PC-3 (cell line): ENCODE measurements around the gene RAB44. TPM values are rescaled to one million over a fixed set of nuclear protein-coding genes. Genes with fewer than 3 reads are reported as not detected.

Experiments used
- ATAC-seq: fragments of 200-7000 bp; cut with Tn5 transposase; 2 replicates; pipeline ENCODE4 v1.9.1; 2020; ENCODE audit warnings: mild to moderate bottlenecking, moderate library complexity
- BruUV-seq: library from RNA; stranded (reverse); fragments of 400-500 nt; replicated peaks from 2 replicates; lab custom pipeline; 2021; lab: Mats Ljungman, UMichigan
- CTCF ChIA-PET: fragments of 300-600 bp; sonication (Branson Sonifier 250); formaldehyde crosslinking; loops from one replicate; lab custom pipeline; 2022; ENCODE audit warnings: antibody characterized with exemption; lab: Charles Lee
- POLR2A ChIA-PET: fragments of 300-600 bp; sonication (Branson Sonifier 250); formaldehyde crosslinking; loops from one replicate; lab custom pipeline; 2022; ENCODE audit warnings: antibody characterized with exemption; ENCODE audit not compliant: unreplicated experiment; lab: Charles Lee
- DNase-seq: peaks from one replicate; pipeline ENCODE4 v3.0.0-alpha.2; 2015
- H2AFZ ChIP-seq: fragments of 300-600 bp; sonication (generic); 2 replicates; pipeline ENCODE4 v1.6.0; 2016; ENCODE audit warnings: antibody characterized with exemption, low read length
- H3F3A ChIP-seq: fragments of 300-600 bp; sonication (generic); one replicate; pipeline ENCODE4 v1.6.0; 2017; ENCODE audit warnings: antibody characterized with exemption, low read length, control low read depth, mild to moderate bottlenecking; ENCODE audit not compliant: unreplicated experiment
- H3K27ac ChIP-seq: fragments of 300-600 bp; sonication (generic); 2 replicates; pipeline ENCODE4 v1.5.1; 2016; ENCODE audit warnings: mild to moderate bottlenecking, low read length
- H3K27me3 ChIP-seq: fragments of 300-600 bp; sonication (generic); 2 replicates; pipeline ENCODE4 v1.6.1; 2016; ENCODE audit warnings: low read length, mixed read lengths
- H3K36me3 ChIP-seq: fragments of 300-600 bp; sonication (generic); 2 replicates; pipeline ENCODE4 v1.6.1; 2016; ENCODE audit warnings: low read depth, mixed run types, low read length, mixed read lengths
- H3K4me1 ChIP-seq: fragments of 300-600 bp; sonication (generic); 2 replicates; pipeline ENCODE4 v1.5.1; 2016; ENCODE audit warnings: low read length; ENCODE audit not compliant: insufficient read depth
- H3K4me2 ChIP-seq: fragments of 300-600 bp; sonication (generic); 2 replicates; pipeline ENCODE4 v1.6.0; 2016; ENCODE audit warnings: low read length
- H3K4me3 ChIP-seq: fragments of 300-600 bp; sonication (generic); 2 replicates; pipeline ENCODE4 v1.5.1; 2016; ENCODE audit warnings: mild to moderate bottlenecking, low read length, mixed read lengths
- H3K79me2 ChIP-seq: fragments of 300-600 bp; sonication (generic); 2 replicates; pipeline ENCODE4 v1.6.1; 2017; ENCODE audit warnings: low read length, mixed read lengths
- H3K9ac ChIP-seq: fragments of 300-600 bp; sonication (generic); 2 replicates; pipeline ENCODE4 v1.6.0; 2016; ENCODE audit warnings: mild to moderate bottlenecking, low read length
- H3K9me2 ChIP-seq: fragments of 300-600 bp; sonication (generic); replicated peaks from 2 replicates; pipeline ENCODE4 v1.6.1; 2016; ENCODE audit warnings: mixed run types, low read length, mixed read lengths
- H3K9me3 ChIP-seq: fragments of 300-600 bp; sonication (generic); 2 replicates; pipeline ENCODE4 v1.6.1; 2016; ENCODE audit warnings: low read length, mixed read lengths
- H4K20me1 ChIP-seq: fragments of 300-600 bp; sonication (generic); 2 replicates; pipeline ENCODE4 v1.6.1; 2016; ENCODE audit warnings: low read length, mixed read lengths
- CTCF ChIP-seq: fragments of 300-600 bp; sonication (generic); conservative IDR thresholded peaks from 2 replicates; pipeline ENCODE4 v1.5.1; 2017; ENCODE audit warnings: antibody characterized with exemption, low read depth, mild to moderate bottlenecking, low read length
- EZH2 ChIP-seq: fragments of 300-600 bp; sonication (generic); IDR thresholded peaks from one replicate; pipeline ENCODE4 v1.6.1; 2017; ENCODE audit warnings: antibody characterized with exemption, mild to moderate bottlenecking, low read length; ENCODE audit not compliant: unreplicated experiment
- EZH2phosphoT487 ChIP-seq: fragments of 300-600 bp; sonication (generic); IDR thresholded peaks from 2 replicates; pipeline ENCODE4 v1.6.1; 2018; ENCODE audit warnings: mild to moderate bottlenecking, antibody characterized with exemption, low read length, borderline replicate concordance
- intact Hi-C: fragments of 100-400 bp; cut with micrococcal nuclease; formaldehyde crosslinking; loops from 2 replicates; pipeline ENCODE4 v1.9.0; 2023
- total RNA-seq: library from RNA; depleted of rRNA; stranded (reverse); fragments of >200 nt; gene quantifications from 2 replicates; pipeline ENCODE4 v1.2.3, GENCODE V29; 2014

The RAB44 gene
- total RNA-seq, 1 experiment from 2014 or later, result not detected

DNA sequence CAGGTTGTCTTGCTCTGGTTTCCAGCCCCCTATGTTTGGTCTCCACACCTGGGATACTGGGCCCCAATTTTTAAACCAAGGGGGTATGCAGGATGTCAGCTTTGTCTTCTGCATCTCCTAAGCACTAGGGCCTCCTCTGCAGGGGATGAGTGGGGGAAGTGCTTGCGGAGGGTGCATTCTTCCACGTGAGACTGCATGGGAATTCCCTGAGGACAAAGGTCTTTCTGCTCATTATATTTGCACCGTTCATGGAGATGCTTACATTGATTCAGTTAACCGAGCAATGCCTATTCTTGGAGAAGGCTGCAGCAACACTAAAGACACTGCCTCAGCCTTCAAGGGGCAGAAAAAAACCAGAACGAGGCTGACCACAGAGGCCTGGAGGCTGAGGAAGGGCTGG lies 45.4 kb downstream of the RAB44 start:
- peak overlapping the region; percentile 23; the same call in 1 of the 2 replicates for H3K9ac ChIP-seq
- H3K27me3 ChIP-seq, result no peaks in the 10 kb centered on the region
- no peak for ATAC-seq
- H3K9me3 ChIP-seq, result no peaks in the 10 kb centered on the region
- TF ChIP-seq EZH2 (no peak), EZH2phosphoT487 (no peak), CTCF (no peak)
- no peak overlapping the region for H3K4me3 ChIP-seq
- no peaks in the 10 kb centered on the region for H3F3A ChIP-seq
- ChIA-PET POLR2A (no interaction called here), CTCF (no interaction called here)
- H3K4me1 ChIP-seq, result peaks cover 25% of the 10 kb centered on the region
- H3K79me2 ChIP-seq, result no peaks in the 10 kb centered on the region
- BruUV-seq, result no TSS peak
- H3K27ac ChIP-seq, result no peak overlapping the region
- DNase-seq, result no peak
- intact Hi-C loops, result no loop called here
- no peaks in the 10 kb centered on the region for H3K36me3 ChIP-seq
- H2AFZ ChIP-seq, result no peak overlapping the region
- no peak overlapping the region for H3K4me2 ChIP-seq
- no peaks in the 10 kb centered on the region for H3K9me2 ChIP-seq
- H4K20me1 ChIP-seq, result no peaks in the 10 kb centered on the region

- Histone ChIP-seq H3K9ac (peak overlapping the region; percentile 23), H2AFZ (no peak overlapping the region), H3K36me3 (no peaks in the 10 kb centered on the region), H3K27me3 (no peaks in the 10 kb centered on the region), H3K4me2 (peak overlapping the region; percentile 58), H3K9me2 (no peaks in the 10 kb centered on the region), H3K27ac (peak overlapping the region; percentile 19), H3K4me1 (peaks cover 25% of the 10 kb centered on the region), H4K20me1 (no peaks in the 10 kb centered on the region), H3F3A (no peaks in the 10 kb centered on the region), H3K79me2 (no peaks in the 10 kb centered on the region), H3K4me3 (no peak overlapping the region), H3K9me3 (no peaks in the 10 kb centered on the region)
- BruUV-seq, result TSS peak; percentile 86
- ATAC-seq (peak; percentile 92), DNase-seq (peak; percentile 41)
- TF ChIP-seq EZH2, result no peak
- no peak for TF ChIP-seq CTCF
- no peak for TF ChIP-seq EZH2phosphoT487
- intact Hi-C loops, result no loop called here
- ChIA-PET POLR2A (interaction anchor here (1.0 kb wide), 1 partner anchor 65 kb away, joined by 3 read pairs; the partner anchor contains the start of gene CDKN1A), CTCF (no interaction called here)
Observed at GRCh38 chr6:36743538-36744303, 46.1 kb downstream of the RAB44 start.

DNA sequence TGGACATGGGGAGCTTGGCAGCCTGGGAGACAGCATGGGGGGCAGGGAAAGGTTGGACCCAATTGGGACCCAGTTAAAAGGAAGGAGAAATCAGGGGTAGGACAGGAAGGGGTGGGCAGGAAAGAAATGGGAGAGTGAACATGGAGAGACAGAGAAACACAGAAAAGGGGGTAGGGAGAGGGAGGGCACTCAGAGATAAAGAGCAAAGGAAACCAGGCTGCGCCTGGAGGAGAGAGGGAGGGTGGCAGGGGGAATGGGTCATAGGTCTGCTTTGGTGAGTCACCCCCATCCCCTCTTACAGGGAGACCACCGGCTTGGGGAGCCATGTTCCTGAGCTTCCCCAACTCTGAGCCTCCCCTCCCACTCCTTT lies 46.7 kb downstream of the RAB44 start:
- no peak overlapping the region for H2AFZ ChIP-seq
- peak overlapping the region; percentile 58 for H3K4me2 ChIP-seq
- ChIA-PET POLR2A (interaction anchor here (1.0 kb wide), 1 partner anchor 66 kb away, joined by 3 read pairs; the partner anchor contains the start of gene CDKN1A), CTCF (no interaction called here)
- H3K9me2 ChIP-seq, result no peaks in the 10 kb centered on the region
- TF ChIP-seq CTCF, result no peak
- TF ChIP-seq EZH2phosphoT487, result no peak
- TF ChIP-seq EZH2, result no peak
- H3K4me1 ChIP-seq, result peaks cover 25% of the 10 kb centered on the region
- no TSS peak for BruUV-seq
- DNase-seq (no peak), ATAC-seq (peak; percentile 11; the same call in 1 of the 2 replicates)
- H3K27ac ChIP-seq, result peak overlapping the region; percentile 19
- H3K79me2 ChIP-seq, result no peaks in the 10 kb centered on the region
- intact Hi-C loops, result no loop called here
- no peaks in the 10 kb centered on the region for H3F3A ChIP-seq
- no peaks in the 10 kb centered on the region for H4K20me1 ChIP-seq
- peak overlapping the region; percentile 13; the same call in 1 of the 2 replicates for H3K9ac ChIP-seq
- H3K4me3 ChIP-seq, result no peak overlapping the region
- H3K27me3 ChIP-seq, result no peaks in the 10 kb centered on the region
- no peaks in the 10 kb centered on the region for H3K36me3 ChIP-seq
- no peaks in the 10 kb centered on the region for H3K9me3 ChIP-seq
